H1 (cell line): ENCODE measurements around the gene CAPN14.

Experiments used
- CHD2 ChIP-seq: IDR thresholded peaks from 2 replicates; pipeline ENCODE4 v1.6.1; 2012; ENCODE audit warnings: low read length, improper control_type of control experiment
- EZH2 ChIP-seq: fragments of 200-600 bp; sonication (generic); IDR thresholded peaks from 2 replicates; pipeline ENCODE4 v1.7.1; 2012; ENCODE audit warnings: low read depth, mild to moderate bottlenecking, moderate library complexity, low read length, inconsistent platforms; ENCODE audit not compliant: severe bottlenecking
- JUN ChIP-seq: IDR thresholded peaks from 2 replicates; pipeline ENCODE4 v1.6.1; 2011; ENCODE audit warnings: low read depth, mild to moderate bottlenecking, improper control_type of control experiment, low read length
- POLR2A ChIP-seq, 2 experiments: IDR thresholded peaks; 1 replicate in 1 of 2; 2 replicates in 1 of 2; pipeline ENCODE4 v1.6.1; 2011; ENCODE audit warnings: low read depth in 2 of 2, low read length in 2 of 2, mild to moderate bottlenecking in 2 of 2; ENCODE audit errors: control extremely low read depth in 1 of 2
- RFX5 ChIP-seq: IDR thresholded peaks from 2 replicates; pipeline ENCODE4 v1.6.1; 2011; ENCODE audit warnings: low read depth, low read length, improper control_type of control experiment, borderline replicate concordance
- RNF2 ChIP-seq: fragments of 200-900, 300-1000 bp; sonication (generic); IDR thresholded peaks from 2 replicates; pipeline ENCODE4 v1.7.1; 2016; ENCODE audit warnings: borderline replicate concordance, low read depth, mild to moderate bottlenecking, antibody characterized with exemption, low read length; ENCODE audit not compliant: poor library complexity, severe bottlenecking; ENCODE audit errors: missing control alignments
- SP1 ChIP-seq: IDR thresholded peaks from 2 replicates; pipeline ENCODE4 v1.6.1; 2011; ENCODE audit warnings: low read depth, low read length

- TF ChIP-seq JUN (no peak), SP1 (no peak), EZH2 (no peak), POLR2A (IDR thresholded peaks at IDR 0.05; ENCODE audit: control extremely low read depth in 1 of 2, low read depth in 2 of 2, low read length in 2 of 2) (no peak), CHD2 (no peak), RNF2 (no peak), RFX5 (no peak)
These were observed 9.1 kb downstream of the CAPN14 start for GRCh38 chr2:31208240-31208639.
